NCI-H2081 treated with DMSO at 0.1 percent for 48 hours (cell line): ENCODE results near the gene NBPF12.
"Not testable (repeated sequence)": the region's sequence is repeated elsewhere in the genome, so short reads cannot be mapped to it uniquely, and the experiment has no call there.

Experiments used
- DNase-seq: peaks from one replicate; lab custom pipeline; 2025; lab: John Stamatoyannopoulos, UW

Gene NBPF12

GRCh38 chr1:146938242-146938902 is at the start of gene NBPF12:
Gene NBPF12, plus strand, starts transcription at chr1:146938324. Its CDS starts 21,820 bp downstream, at chr1:146960144.
- not testable (repeated sequence) for DNase-seq

- DNase-seq, result not testable (repeated sequence)
These were observed 46.8 kb upstream of the NBPF12 start for GRCh38 chr1:146891355-146891754.

- not testable (repeated sequence) for DNase-seq
These were observed 45.8 kb upstream of the NBPF12 start for GRCh38 chr1:146892331-146892730.

- not testable (repeated sequence) for DNase-seq
These were observed 30.4 kb upstream of the NBPF12 start for GRCh38 chr1:146907565-146908261.

- not testable (repeated sequence) for DNase-seq
These were observed 25.1 kb upstream of the NBPF12 start for GRCh38 chr1:146912975-146913374.

- not testable (repeated sequence) for DNase-seq
These were observed 17.3 kb upstream of the NBPF12 start for GRCh38 chr1:146920811-146921210.

- DNase-seq, result not testable (repeated sequence)
These were observed 15.5 kb upstream of the NBPF12 start for GRCh38 chr1:146922614-146923013.

- DNase-seq, result not testable (repeated sequence)
These were observed 14.0 kb upstream of the NBPF12 start for GRCh38 chr1:146924106-146924505.

- DNase-seq, result not testable (repeated sequence)
These were observed 11.7 kb upstream of the NBPF12 start for GRCh38 chr1:146926413-146926812.

GRCh38 chr1:146930225-146930624 is 7.9 kb upstream of the NBPF12 start:
- DNase-seq, result not testable (repeated sequence)

- not testable (repeated sequence) for DNase-seq
These were observed 3.5 kb upstream of the NBPF12 start for GRCh38 chr1:146934390-146935223.

GRCh38 chr1:146937462-146937861 is 662 bp upstream of the NBPF12 start:
- not testable (repeated sequence) for DNase-seq

- DNase-seq, result not testable (repeated sequence)
These were observed 1.0 kb downstream of the NBPF12 start for GRCh38 chr1:146938927-146939786.

GRCh38 chr1:146940293-146940692 is 2.2 kb downstream of the NBPF12 start:
- DNase-seq, result not testable (repeated sequence)

GRCh38 chr1:146943342-146943886 is 5.3 kb downstream of the NBPF12 start:
- not testable (repeated sequence) for DNase-seq

GRCh38 chr1:146948127-146948526 is 10.0 kb downstream of the NBPF12 start:
- not testable (repeated sequence) for DNase-seq

GRCh38 chr1:146964340-146964739 is 26.2 kb downstream of the NBPF12 start:
- not testable (repeated sequence) for DNase-seq

GRCh38 chr1:146966351-146966750 is 28.2 kb downstream of the NBPF12 start:
- DNase-seq, result not testable (repeated sequence)

- not testable (repeated sequence) for DNase-seq
These were observed 32.5 kb downstream of the NBPF12 start for GRCh38 chr1:146970656-146971055.

- not testable (repeated sequence) for DNase-seq
These were observed 34.6 kb downstream of the NBPF12 start for GRCh38 chr1:146972681-146973080.

- not testable (repeated sequence) for DNase-seq
These were observed 47.7 kb downstream of the NBPF12 start for GRCh38 chr1:146985855-146986254.
